B cell (primary cell): ENCODE measurements around the gene NINJ2. TPM values are rescaled to one million over a fixed set of nuclear protein-coding genes. Genes with fewer than 3 reads are reported as not detected.

Source experiments
- ATAC-seq: fragments of 200-7000 bp; cut with Tn5 transposase; one replicate; pipeline ENCODE4 v1.10.0; 2021; ENCODE audit warnings: low read depth, mild to moderate bottlenecking, moderate number of reproducible peaks, moderate library complexity
- CTCF ChIA-PET: fragments of 350-600 bp; sonication (Branson Sonifier 250); formaldehyde crosslinking; loops from one replicate; lab custom pipeline; 2021; ENCODE audit warnings: antibody characterized with exemption, inconsistent platforms; lab: Charles Lee
- POLR2A ChIA-PET: fragments of 350-600 bp; sonication (Branson Sonifier 250); formaldehyde crosslinking; loops from one replicate; lab custom pipeline; 2021; ENCODE audit warnings: antibody characterized with exemption; lab: Charles Lee
- DNase-seq: peaks from one replicate; pipeline ENCODE4 v3.0.0; 2013
- H2AFZ ChIP-seq: 2 replicates; pipeline ENCODE4 v1.6.1; 2012; ENCODE audit warnings: mild to moderate bottlenecking, low read depth, low read length; ENCODE audit not compliant: insufficient read depth, poor library complexity, severe bottlenecking
- H3K27ac ChIP-seq, 2 donors: 1 replicate in 1 of 2; 2 replicates in 1 of 2; pipeline ENCODE4 v1.5.1; 2012 to 2013; ENCODE audit warnings: low read length in 2 of 2, mild to moderate bottlenecking in 2 of 2, moderate library complexity in 1 of 2
- H3K27me3 ChIP-seq, 4 experiments: fragments of 200-600 bp in 1 of 4; sonication (generic) in 1 of 4; replicated peaks in 1 of 4; 1 replicate in 2 of 4; 2 replicates in 2 of 4; pipeline versions ENCODE4 v1.6.1 to v1.7.0; 2013 to 2016; ENCODE audit warnings: low read length in 3 of 4, mild to moderate bottlenecking in 2 of 4, mixed read lengths in 1 of 4, moderate library complexity in 1 of 4; ENCODE audit not compliant: insufficient read depth in 4 of 4, control insufficient read depth in 3 of 4; ENCODE audit errors: control extremely low read depth in 1 of 4
- H3K36me3 ChIP-seq, 2 experiments: replicated peaks in 1 of 2; 1 replicate in 1 of 2; 2 replicates in 1 of 2; pipeline versions ENCODE4 v1.6.1 to v1.7.1; 2013; ENCODE audit warnings: low read length in 1 of 2; ENCODE audit not compliant: insufficient read depth in 2 of 2, control insufficient read depth in 1 of 2; ENCODE audit errors: control extremely low read depth in 1 of 2, extremely low read depth in 1 of 2
- H3K4me1 ChIP-seq, 2 donors: fragments of 200-600 bp in 1 of 2; sonication (generic) in 1 of 2; 1 replicate in 1 of 2; 2 replicates in 1 of 2; pipeline versions ENCODE4 v1.5.1 to v1.6.1; 2013 to 2017; ENCODE audit warnings: low read length in 2 of 2; ENCODE audit not compliant: control insufficient read depth in 2 of 2, insufficient read depth in 2 of 2
- H3K4me2 ChIP-seq: replicated peaks from 2 replicates; pipeline ENCODE3; 2012; ENCODE audit warnings: mild to moderate bottlenecking, low read depth, low read length; ENCODE audit not compliant: poor library complexity, severe bottlenecking
- H3K4me3 ChIP-seq, 5 experiments: fragments of 200-600 bp in 1 of 5; sonication (generic) in 1 of 5; 1 replicate in 3 of 5; 2 replicates in 2 of 5; pipeline versions ENCODE4 v1.5.1 to v1.7.0; 2011 to 2016; ENCODE audit warnings: low read length in 4 of 5, mild to moderate bottlenecking in 4 of 5, low read depth in 2 of 5, control low read depth in 1 of 5, moderate library complexity in 1 of 5; ENCODE audit not compliant: insufficient read depth in 1 of 5; ENCODE audit errors: control extremely low read depth in 1 of 5, extremely low read depth in 1 of 5
- H3K79me2 ChIP-seq: fragments of 200-600 bp; sonication (generic); one replicate; pipeline ENCODE4 v1.6.0; 2016; ENCODE audit warnings: low read length; ENCODE audit not compliant: control insufficient read depth, insufficient read depth
- H3K9ac ChIP-seq: fragments of 200-600 bp; sonication (generic); 2 replicates; pipeline ENCODE4 v1.6.1; 2017; ENCODE audit warnings: mild to moderate bottlenecking, low read length, moderate library complexity
- H3K9me3 ChIP-seq, 3 donors: one replicate each; pipeline versions ENCODE4 v1.6.1 to v1.7.1; 2013; ENCODE audit warnings: low read length in 2 of 3; ENCODE audit not compliant: control insufficient read depth in 2 of 3, insufficient read depth in 1 of 3; ENCODE audit errors: control extremely low read depth in 1 of 3
- H4K20me1 ChIP-seq: 2 replicates; pipeline ENCODE4 v1.6.0; 2012; ENCODE audit warnings: mild to moderate bottlenecking, low read length; ENCODE audit not compliant: insufficient read depth, control insufficient read depth, poor library complexity, severe bottlenecking
- H3K27ac Mint-ChIP-seq: one replicate; pipeline ENCODE4 v1.8.0; 2021; ENCODE audit warnings: mixed read lengths
- H3K27me3 Mint-ChIP-seq: one replicate; pipeline ENCODE4 v1.8.0; 2021; ENCODE audit warnings: mixed read lengths
- H3K4me1 Mint-ChIP-seq: one replicate; pipeline ENCODE4 v1.8.0; 2021; ENCODE audit warnings: mixed read lengths
- H3K4me3 Mint-ChIP-seq: one replicate; pipeline ENCODE4 v1.8.0; 2021; ENCODE audit warnings: mixed read lengths
- H3K9me3 Mint-ChIP-seq: one replicate; pipeline ENCODE4 v1.8.0; 2022; ENCODE audit warnings: mixed read lengths; ENCODE audit not compliant: insufficient read depth
- EZH2 ChIP-seq: IDR thresholded peaks from 2 replicates; pipeline ENCODE4 v1.6.1; 2012; ENCODE audit warnings: borderline replicate concordance, low read depth, mild to moderate bottlenecking, moderate library complexity, low read length; ENCODE audit not compliant: insufficient read depth, poor library complexity, severe bottlenecking
- WGBS: methylation state at CpG from one replicate; pipeline ENCODE4 v1.1.5; 2013; ENCODE audit warnings: missing lambda C conversion rate; ENCODE audit not compliant: insufficient coverage; 5-methylcytosine and 5-hydroxymethylcytosine counted together
- intact Hi-C: fragments of 100-400 bp; cut with micrococcal nuclease; formaldehyde crosslinking; loops from one replicate; pipeline ENCODE4 v1.10.0; 2022
- polyA plus RNA-seq: library from polyadenylated mRNA; depleted of rRNA; stranded (reverse); fragments of >200 nt; gene quantifications from 2 replicates; pipeline ENCODE4 v1.2.3, GENCODE V29; 2012
- total RNA-seq, 2 donors: library from RNA; stranded (reverse); fragments of 120-200 nt in 1 of 2; gene quantifications; 1 replicate in 1 of 2; 2 replicates in 1 of 2; pipeline versions ENCODE4 v1.2.3 to v1.2.4, GENCODE V29; 2013 to 2022
- TF ChIP-seq, protein P1 (sequence below): fragments of 200-600 bp; IDR thresholded peaks from one replicate; pipeline ENCODE4 v1.8.0; 2022; ENCODE audit warnings: antibody characterized with exemption, mild to moderate bottlenecking

Gene NINJ2
- total and polyA plus RNA-seq, 2 donors (not counting 1 experiment from before 2014, with no cell fraction given), result 2.9 to 10.2 TPM

DNA sequence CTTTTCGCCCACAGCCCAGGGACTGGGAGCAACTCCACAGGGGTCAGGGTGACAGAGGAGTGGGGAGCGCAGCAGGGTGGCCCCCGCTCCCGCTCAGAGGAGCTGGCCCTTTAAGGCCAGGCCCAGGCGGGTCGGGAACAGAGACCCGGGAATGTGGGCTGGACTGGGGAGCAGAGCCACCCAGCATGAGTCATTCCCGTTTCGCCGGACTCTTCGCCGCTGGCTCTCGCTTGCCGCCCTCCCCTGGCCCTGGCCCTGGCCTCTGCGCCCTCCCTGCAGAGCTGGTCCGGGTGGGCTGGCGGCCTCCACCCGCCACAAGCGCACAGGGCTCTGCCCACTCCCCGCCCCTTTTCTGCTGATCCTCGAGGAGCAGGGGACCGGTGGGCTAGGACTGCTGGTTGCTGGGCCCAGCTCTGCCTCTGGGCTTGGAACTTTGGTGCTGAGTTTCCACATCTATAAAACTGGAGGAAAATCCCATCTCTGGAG, 92.8 kb downstream of the NINJ2 start:
- H3K27ac ChIP-seq, result no peak overlapping the region
- no peak for TF ChIP-seq EZH2
- TF ChIP-seq, protein P1, sequence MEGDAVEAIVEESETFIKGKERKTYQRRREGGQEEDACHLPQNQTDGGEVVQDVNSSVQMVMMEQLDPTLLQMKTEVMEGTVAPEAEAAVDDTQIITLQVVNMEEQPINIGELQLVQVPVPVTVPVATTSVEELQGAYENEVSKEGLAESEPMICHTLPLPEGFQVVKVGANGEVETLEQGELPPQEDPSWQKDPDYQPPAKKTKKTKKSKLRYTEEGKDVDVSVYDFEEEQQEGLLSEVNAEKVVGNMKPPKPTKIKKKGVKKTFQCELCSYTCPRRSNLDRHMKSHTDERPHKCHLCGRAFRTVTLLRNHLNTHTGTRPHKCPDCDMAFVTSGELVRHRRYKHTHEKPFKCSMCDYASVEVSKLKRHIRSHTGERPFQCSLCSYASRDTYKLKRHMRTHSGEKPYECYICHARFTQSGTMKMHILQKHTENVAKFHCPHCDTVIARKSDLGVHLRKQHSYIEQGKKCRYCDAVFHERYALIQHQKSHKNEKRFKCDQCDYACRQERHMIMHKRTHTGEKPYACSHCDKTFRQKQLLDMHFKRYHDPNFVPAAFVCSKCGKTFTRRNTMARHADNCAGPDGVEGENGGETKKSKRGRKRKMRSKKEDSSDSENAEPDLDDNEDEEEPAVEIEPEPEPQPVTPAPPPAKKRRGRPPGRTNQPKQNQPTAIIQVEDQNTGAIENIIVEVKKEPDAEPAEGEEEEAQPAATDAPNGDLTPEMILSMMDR, result no peak
- no peaks in the 10 kb centered on the region for H3K27me3 ChIP-seq
- no peaks in the 10 kb centered on the region for H4K20me1 ChIP-seq
- 86% methylated on average over 22 of the region's 22 CpGs for WGBS
- no peak overlapping the region for H3K4me3 ChIP-seq
- no peaks in the 10 kb centered on the region for H3K27me3 Mint-ChIP-seq
- no peak for ATAC-seq
- no peak for DNase-seq
- H3K4me2 ChIP-seq, result peak overlapping the region; percentile 90
- ChIA-PET POLR2A (interaction anchor here (0.7 kb wide), 1 partner anchor 379 kb away, joined by 3 read pairs; the partner anchor contains the start of gene RAD52), CTCF (interaction anchor here (0.6 to 5.7 kb wide), 19 partner anchors 8 to 1031 kb away, joined by 3 to 71 read pairs (median 4); partner anchors contain the start of genes RAD52 and WNK1)
- H3K4me1 Mint-ChIP-seq, result peaks cover 4% of the 10 kb centered on the region
- peak overlapping the region; percentile 71 for H2AFZ ChIP-seq
- peaks cover 4 to 14% of the 10 kb centered on the region in 2 donors for H3K4me1 ChIP-seq
- no peaks in the 10 kb centered on the region for H3K9me3 Mint-ChIP-seq
- H3K9me3 ChIP-seq, result peaks cover 0 to 3% (median 0%) of the 10 kb centered on the region in 3 donors
- H3K36me3 ChIP-seq, result no peaks in the 10 kb centered on the region
- no peak overlapping the region for H3K9ac ChIP-seq
- no peak overlapping the region for H3K27ac Mint-ChIP-seq
- H3K4me3 Mint-ChIP-seq, result peak overlapping the region; percentile 52
- intact Hi-C loops, result no loop called here
- no peaks in the 10 kb centered on the region for H3K79me2 ChIP-seq

DNA sequence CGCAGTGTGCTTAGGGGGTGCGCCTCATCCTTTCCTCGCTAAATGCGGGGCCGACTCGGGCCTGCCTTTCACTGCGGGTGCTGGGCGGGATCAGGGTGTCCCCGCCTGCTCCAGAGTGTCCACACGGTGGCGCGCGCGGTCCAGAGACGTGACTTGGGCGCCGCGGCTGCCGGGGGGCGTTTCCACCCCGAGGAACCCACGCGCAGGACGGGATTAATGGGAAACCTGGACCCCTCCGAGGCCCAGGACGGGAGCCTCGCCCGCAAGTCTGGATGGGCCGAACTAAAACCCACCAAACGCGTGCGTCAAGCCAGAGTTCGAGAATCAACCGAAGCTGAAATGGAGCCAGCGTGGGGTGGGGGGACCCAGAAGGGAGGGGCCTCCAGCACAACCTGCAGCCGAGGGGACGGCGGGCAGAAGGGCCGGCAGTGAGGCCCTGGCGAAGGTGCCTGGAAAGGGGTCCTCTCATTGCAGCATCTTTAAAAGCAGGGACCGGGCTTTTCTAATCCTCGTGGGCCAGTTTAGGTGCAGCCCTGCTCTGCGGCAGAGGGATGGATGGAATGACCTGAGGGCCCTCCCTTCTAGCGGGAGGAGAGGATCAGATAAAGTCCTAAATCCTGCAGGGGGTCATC, 93.3 kb downstream of the NINJ2 start:
- ChIA-PET CTCF (interaction anchor here (0.6 to 5.7 kb wide), 22 partner anchors 9 to 1032 kb away, joined by 3 to 71 read pairs (median 4); partner anchors contain the start of genes RAD52 and WNK1), POLR2A (interaction anchor here (0.7 kb wide), 1 partner anchor 380 kb away, joined by 3 read pairs; the partner anchor contains the start of gene RAD52)
- H3K4me1 ChIP-seq, result peaks cover 4 to 14% of the 10 kb centered on the region in 2 donors
- WGBS, result 7% methylated on average over 44 of the region's 44 CpGs
- peak overlapping the region; percentile 90 for H3K4me2 ChIP-seq
- Mint-ChIP-seq H3K4me3 (peak overlapping the region; percentile 91), H3K9me3 (no peaks in the 10 kb centered on the region), H3K27ac (peak overlapping the region; percentile 32), H3K4me1 (peaks cover 4% of the 10 kb centered on the region), H3K27me3 (no peaks in the 10 kb centered on the region)
- H3K9me3 ChIP-seq, result peaks cover 0 to 3% (median 0%) of the 10 kb centered on the region in 3 donors
- no peaks in the 10 kb centered on the region for H3K79me2 ChIP-seq
- ATAC-seq (peak; percentile 97), DNase-seq (peak; percentile 87)
- H3K36me3 ChIP-seq, result no peaks in the 10 kb centered on the region
- peak overlapping the region; percentile 21 to 72 (median 53) for H3K4me3 ChIP-seq
- no peak for TF ChIP-seq EZH2
- TF ChIP-seq, protein P1, result peak; percentile 94
- H2AFZ ChIP-seq, result peak overlapping the region; percentile 71
- H3K27ac ChIP-seq, result no peak overlapping the region
- H4K20me1 ChIP-seq, result no peaks in the 10 kb centered on the region
- H3K9ac ChIP-seq, result peak overlapping the region; percentile 70
- intact Hi-C loops, result loop anchor here (1.0 to 5.0 kb wide), 4 partner anchors 244 to 1013 kb away; partner anchors contain the start of gene RAD52
- no peaks in the 10 kb centered on the region for H3K27me3 ChIP-seq
